ENCODE results near the gene DNAJC18.
"Not testable (repeated sequence)": the region's sequence is repeated elsewhere in the genome, so short reads cannot be mapped to it uniquely, and the experiment has no call there.

DNAJC18 gene

GRCh38 chr5:139425497-139425896, 13.8 kb downstream of the DNAJC18 start:
- DNase-seq = no peak

- no peak for DNase-seq
Measured at GRCh38 chr5:139422307-139422893, 16.9 kb downstream of the DNAJC18 start.

DNA sequence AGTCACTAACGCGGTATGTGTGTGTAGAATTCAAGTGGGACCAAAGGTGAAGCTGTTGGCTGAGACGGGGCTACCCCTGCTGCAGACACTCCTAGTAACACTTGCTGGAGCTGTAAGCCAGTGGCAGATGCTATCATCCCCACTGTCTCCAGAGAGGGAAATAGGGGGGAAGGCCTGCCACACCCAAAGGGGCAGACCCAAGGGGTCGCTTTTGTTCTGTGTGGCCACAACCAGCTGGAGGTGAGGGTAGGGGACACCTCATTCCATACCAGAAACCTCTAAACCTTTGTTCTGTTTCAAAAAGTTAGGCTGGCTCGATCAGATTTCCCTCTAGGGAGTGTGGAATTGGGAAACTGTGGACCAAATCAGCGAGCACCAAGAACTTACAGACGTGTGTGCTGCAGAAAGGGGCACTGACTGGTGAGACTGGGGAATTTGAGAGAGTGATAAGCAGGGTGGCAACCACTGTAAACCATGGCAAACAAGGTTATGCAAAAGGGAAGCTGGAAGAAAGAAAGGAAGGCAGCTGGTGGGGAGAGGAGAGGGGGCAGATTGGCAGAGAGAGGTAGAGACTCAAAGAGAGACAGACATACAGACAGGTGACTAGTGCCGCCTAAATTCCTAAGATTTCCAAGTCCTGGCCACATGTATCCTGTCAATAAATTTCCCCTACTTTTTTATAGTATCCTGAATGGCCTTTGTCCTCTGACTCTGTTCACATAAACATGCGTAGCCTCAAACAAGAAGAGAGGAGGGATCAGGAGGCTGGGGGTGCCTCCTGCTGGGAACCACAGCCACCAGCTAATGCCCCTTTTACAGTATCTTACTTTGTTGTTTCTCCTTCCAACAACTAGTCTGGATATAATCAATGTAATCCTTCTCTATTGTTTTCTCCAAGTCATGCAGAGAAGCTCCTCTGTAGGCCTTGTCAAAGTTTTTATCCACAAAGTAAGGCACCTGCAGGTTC, 19.8 kb downstream of the DNAJC18 start:
- no peak for DNase-seq

- DNase-seq = no peak
Measured at GRCh38 chr5:139418793-139419192, 20.5 kb downstream of the DNAJC18 start.

- DNase-seq = no peak
Measured at GRCh38 chr5:139417214-139417613, 22.1 kb downstream of the DNAJC18 start.

- DNase-seq = no peak
Measured at GRCh38 chr5:139416651-139417050, 22.7 kb downstream of the DNAJC18 start.

GRCh38 chr5:139415869-139416268, 23.5 kb downstream of the DNAJC18 start:
- DNase-seq = no peak

GRCh38 chr5:139415221-139415861, 24.0 kb downstream of the DNAJC18 start:
- DNase-seq = peak; percentile 74

- DNase-seq = no peak
Measured at GRCh38 chr5:139414581-139415130, 24.7 kb downstream of the DNAJC18 start.

- DNase-seq = no peak
Measured at GRCh38 chr5:139413963-139414362, 25.4 kb downstream of the DNAJC18 start.

DNA sequence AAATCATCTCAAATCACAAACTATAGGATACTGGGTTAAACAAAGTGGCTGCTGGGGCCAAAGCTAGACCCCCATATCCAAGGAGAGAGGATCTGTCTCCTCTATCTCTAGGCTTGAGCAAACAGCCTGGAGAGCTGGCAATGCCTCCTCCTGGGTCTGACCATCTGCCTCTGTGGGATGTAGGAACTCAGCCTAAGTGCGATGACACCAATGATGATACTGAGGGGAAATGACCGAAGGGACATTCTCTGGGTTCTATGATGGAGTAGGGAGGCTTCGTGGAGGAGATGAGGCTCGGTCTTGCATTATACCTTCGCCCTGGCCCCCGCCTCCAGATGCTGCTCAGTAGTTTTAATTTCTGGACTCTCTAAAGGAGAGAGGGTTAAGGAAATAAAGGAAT, 26.2 kb downstream of the DNAJC18 start:
- no peak for DNase-seq

DNA sequence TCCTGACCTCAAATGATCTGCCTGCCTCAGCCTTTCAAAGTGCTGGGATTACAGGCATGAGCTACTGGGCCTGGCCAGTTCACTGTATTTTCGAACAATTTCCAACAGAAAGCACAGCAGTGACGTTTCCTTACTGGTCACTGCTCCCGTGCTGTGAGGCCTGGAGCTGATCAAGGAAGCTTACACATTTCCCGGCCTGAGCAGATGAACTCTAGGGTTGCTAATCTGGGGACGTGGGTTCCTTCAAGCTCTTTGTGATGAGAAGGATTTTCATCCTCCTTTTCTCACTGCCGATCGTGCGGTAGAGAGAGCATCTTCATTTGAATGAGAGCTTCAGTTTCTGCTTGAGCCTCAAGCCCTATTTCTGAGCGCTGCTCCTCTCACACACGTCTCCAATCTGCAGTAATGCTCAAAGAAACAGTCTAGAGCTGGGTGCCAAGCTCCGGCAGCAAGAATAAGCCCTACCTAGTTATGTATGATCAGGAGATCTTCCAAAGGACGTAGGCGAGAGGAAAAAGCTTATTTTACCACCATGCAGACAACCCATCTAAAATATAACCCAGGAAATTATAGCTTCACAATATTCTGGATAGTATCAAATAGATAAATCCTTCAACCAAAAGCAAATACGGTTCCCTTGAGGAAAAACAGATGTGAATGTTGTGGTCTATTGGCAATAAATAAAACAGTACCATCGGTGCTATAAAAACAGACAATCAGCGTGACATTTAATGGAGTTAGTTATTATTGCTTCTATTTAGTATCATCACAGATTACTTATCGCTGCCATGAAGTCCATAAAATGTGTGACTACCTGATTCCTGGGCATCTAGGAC, 28.1 kb downstream of the DNAJC18 start:
- no peak for DNase-seq

DNA sequence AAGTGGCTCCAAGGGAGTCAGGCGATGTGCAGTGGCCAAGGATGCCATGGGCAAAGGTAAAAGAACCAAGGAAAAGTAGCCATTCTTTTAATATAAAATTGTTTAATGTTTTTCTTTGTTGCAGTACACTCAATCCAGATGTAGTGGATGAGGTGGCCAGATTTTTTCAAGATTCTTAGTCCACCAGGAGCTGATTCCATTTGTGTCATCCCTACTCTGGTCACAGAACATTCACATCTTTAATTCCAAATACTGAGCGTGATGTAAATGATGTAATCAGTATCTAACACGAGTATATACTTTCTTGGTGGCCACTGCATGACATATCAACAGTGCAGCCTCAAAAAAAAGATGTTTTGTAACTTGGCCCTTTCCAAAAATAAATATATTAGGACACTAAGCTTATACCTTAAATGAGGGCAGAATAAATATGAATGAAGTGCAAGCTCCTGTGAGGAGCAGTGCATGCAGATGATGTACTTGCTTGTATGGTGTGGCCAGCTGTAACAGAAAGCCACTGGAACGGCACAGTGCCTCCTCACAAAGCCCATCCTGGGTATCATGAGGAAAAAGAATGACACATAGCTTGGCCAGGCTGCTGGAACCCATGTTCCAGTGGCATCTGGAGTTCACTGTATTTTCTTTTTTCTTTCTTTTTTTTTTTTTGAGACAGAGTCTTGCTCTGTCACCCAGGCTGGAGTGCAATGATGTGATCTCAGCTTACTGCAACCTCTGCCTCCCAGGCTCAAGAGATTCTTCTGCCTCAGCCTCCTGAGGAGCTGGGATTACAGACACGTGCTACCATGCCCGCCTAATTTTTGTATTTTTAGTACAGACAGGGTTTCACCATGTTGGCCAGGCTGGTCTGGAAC, 29.0 kb downstream of the DNAJC18 start:
- DNase-seq = no peak

GRCh38 chr5:139409116-139409515, 30.2 kb downstream of the DNAJC18 start:
- not testable (repeated sequence) for DNase-seq

- DNase-seq = no peak
Measured at GRCh38 chr5:139408191-139408590, 31.1 kb downstream of the DNAJC18 start.

DNA sequence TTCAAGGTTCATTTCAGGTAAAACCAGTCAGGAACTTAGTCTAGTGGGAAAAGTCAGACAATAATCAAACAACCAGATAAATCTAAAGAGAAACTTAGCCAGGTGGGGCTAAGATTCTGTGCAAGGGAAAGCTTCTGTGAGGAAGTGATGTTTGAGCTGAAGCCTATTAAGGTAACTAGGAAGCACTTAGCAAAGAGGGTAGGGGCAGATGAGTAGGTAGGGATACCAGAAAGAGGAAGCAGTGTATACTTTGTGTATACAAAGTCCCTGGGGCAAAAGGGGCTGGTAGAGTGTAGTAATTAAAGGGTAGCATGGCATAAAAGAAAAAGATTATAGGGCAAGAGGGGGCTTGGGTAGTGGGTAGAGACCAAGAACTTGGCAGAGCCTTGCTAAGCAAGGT, 31.8 kb downstream of the DNAJC18 start:
- no peak for DNase-seq

GRCh38 chr5:139406963-139407362, 32.4 kb downstream of the DNAJC18 start:
- no peak for DNase-seq

DNA sequence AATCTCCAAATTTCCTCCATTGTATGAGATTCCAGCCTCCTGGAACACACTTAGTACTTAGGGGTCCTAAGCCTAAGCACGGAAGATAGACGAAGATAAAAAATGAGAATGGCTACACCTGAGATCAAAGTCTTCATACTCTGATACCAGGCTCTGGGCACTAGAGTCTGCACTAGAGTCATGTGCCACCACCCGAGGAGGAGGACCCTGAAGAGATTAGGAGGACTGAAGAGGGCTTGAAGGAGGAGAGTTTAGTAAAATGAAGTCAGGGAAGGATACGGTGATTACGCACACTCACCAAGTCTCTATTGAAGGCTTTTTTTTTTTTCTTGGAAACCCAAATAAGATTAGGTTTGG, 34.9 kb downstream of the DNAJC18 start:
- DNase-seq = no peak

- peak; percentile 99 for DNase-seq
Measured at GRCh38 chr5:139403787-139404483, 35.4 kb downstream of the DNAJC18 start, which contains the start of gene SPATA24. Gene SPATA24 (minus strand): TSS chr5:139404089. CDS start chr5:139404060, 29 bp downstream.

DNA sequence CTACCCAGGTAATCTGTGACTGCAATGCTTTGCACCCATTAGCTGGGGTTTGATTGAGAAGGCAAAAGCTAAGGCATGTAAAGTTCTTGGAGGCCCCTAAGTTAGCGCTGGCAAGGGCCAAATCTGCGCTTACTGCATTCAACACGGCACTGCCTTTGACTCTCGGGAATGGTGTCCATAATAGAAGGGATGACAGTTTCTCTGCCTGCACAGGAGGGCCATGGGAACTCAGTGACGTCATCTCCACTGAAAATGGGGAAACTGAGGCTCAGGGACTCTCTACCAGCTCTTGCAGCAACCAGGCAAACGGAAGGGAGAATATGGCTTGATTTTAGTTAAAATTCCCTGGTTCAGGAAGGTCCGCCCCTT, 35.9 kb downstream of the DNAJC18 start:
- no peak for DNase-seq

Data from activated CD8-positive, alpha-beta memory T cell treated with anti-CD3 and anti-CD28 coated beads for 24 hours (primary cell).